ENCODE data around the gene COL5A1. TPM values are rescaled to one million over a fixed set of nuclear protein-coding genes. Genes with fewer than 3 reads are reported as not detected.

The COL5A1 gene
- total and polyA plus RNA-seq, 2 experiments from 2014 or later: 2.5 to 13.1 TPM

- Histone ChIP-seq H3K27ac (ENCODE audit: low read depth) (no peak overlapping the region), H3K9me2 (ENCODE audit: insufficient read depth) (peaks cover 8% of the 10 kb centered on the region; the same call in 1 of the 2 replicates), H3K4me2 (no peak overlapping the region), H4K20me1 (replicated peaks; ENCODE audit: insufficient read depth) (no peaks in the 10 kb centered on the region), H3K27me3 (ENCODE audit: insufficient read depth) (no peaks in the 10 kb centered on the region), H3K36me3 (ENCODE audit: insufficient read depth) (no peaks in the 10 kb centered on the region), H3K4me3 (no peak overlapping the region), H3K79me2 (replicated peaks; ENCODE audit: insufficient read depth) (no peaks in the 10 kb centered on the region), H2AFZ (no peak overlapping the region), H3K4me1 (ENCODE audit: insufficient read depth) (no peaks in the 10 kb centered on the region), H3F3A (replicated peaks; ENCODE audit: low read depth) (no peaks in the 10 kb centered on the region)
- ATAC-seq (no peak), DNase-seq (ENCODE audit: low spot score) (no peak)
- Mint-ChIP-seq H3K36me3 (ENCODE audit: low read depth) (no peaks in the 10 kb centered on the region), H3K27me3 (ENCODE audit: insufficient read depth, low read depth, poor library complexity) (peaks cover 10% of the 10 kb centered on the region), H3K9me3 (peaks cover 3% of the 10 kb centered on the region; the same call in 1 of the 3 replicates), H3K27ac (no peak overlapping the region), H3K4me3 (no peak overlapping the region), H3K4me1 (peaks cover 2% of the 10 kb centered on the region; the same call in 1 of the 3 replicates)
- no peak for TF ChIP-seq ETS1 (IDR thresholded peaks at IDR 0.05)
- TF ChIP-seq ZNF462 (CRISPR knock-in tag; IDR thresholded peaks at IDR 0.05): no peak
- TF ChIP-seq STAT1 (IDR thresholded peaks at IDR 0.05; ENCODE audit: unreplicated experiment): no peak
- TF ChIP-seq REST (IDR thresholded peaks at IDR 0.05; ENCODE audit: unreplicated experiment): no peak
- TF ChIP-seq ZNF331 (CRISPR knock-in tag; IDR thresholded peaks at IDR 0.05; ENCODE audit: low read depth): no peak
- no peak for TF ChIP-seq JUNB (IDR thresholded peaks at IDR 0.05; ENCODE audit: unreplicated experiment)
- no peak for TF ChIP-seq EZH2phosphoT487 (IDR thresholded peaks at IDR 0.05; ENCODE audit: unreplicated experiment)
- TF ChIP-seq NANOG (IDR thresholded peaks at IDR 0.05; ENCODE audit: borderline replicate concordance): no peak
- TF ChIP-seq ZNF114 (CRISPR knock-in tag; IDR thresholded peaks at IDR 0.05): no peak
- no peak for TF ChIP-seq POLR2AphosphoS5 (IDR thresholded peaks at IDR 0.05; ENCODE audit: low read depth)
- TF ChIP-seq EZH2 (IDR thresholded peaks at IDR 0.05; ENCODE audit: low read depth, unreplicated experiment): no peak
- no peak for TF ChIP-seq CREB1 (CRISPR knock-in tag; IDR thresholded peaks at IDR 0.05; ENCODE audit: low read depth)
- TF ChIP-seq CTCF (conservative IDR thresholded peaks at IDR 0.05; ENCODE audit: low read depth in 2 of 2): no peak
Observed at GRCh38 chr9:134688661-134689320, 47.2 kb downstream of the COL5A1 start.

Measured in GM23338 (cell line).